Esophagus muscularis mucosa (tissue), 3 donors: ENCODE measurements around the gene PTPN3.

ENCODE experiments used
- POLR2A ChIP-seq: fragments of 450-650 bp; IDR thresholded peaks from one replicate; pipeline ENCODE4 v1.6.1; 2017; ENCODE audit warnings: antibody characterized with exemption, moderate library complexity, mild to moderate bottlenecking, low read depth
- POLR2AphosphoS5 ChIP-seq, 2 donors: sonication (generic); formaldehyde crosslinking; IDR thresholded peaks; one replicate each; pipeline ENCODE4 v1.6.1; 2017; ENCODE audit warnings: antibody characterized with exemption in 2 of 2
- TF ChIP-seq, protein P1 (sequence below), 3 experiments: fragments of 200-600 bp in 2 of 3; fragments of 450-650 bp in 1 of 3; sonication (generic) in 2 of 3; IDR thresholded peaks; one replicate each; pipeline ENCODE4 v1.5.1; 2017 to 2019; ENCODE audit warnings: antibody characterized with exemption in 3 of 3, mild to moderate bottlenecking in 2 of 3, moderate library complexity in 1 of 3

DNA sequence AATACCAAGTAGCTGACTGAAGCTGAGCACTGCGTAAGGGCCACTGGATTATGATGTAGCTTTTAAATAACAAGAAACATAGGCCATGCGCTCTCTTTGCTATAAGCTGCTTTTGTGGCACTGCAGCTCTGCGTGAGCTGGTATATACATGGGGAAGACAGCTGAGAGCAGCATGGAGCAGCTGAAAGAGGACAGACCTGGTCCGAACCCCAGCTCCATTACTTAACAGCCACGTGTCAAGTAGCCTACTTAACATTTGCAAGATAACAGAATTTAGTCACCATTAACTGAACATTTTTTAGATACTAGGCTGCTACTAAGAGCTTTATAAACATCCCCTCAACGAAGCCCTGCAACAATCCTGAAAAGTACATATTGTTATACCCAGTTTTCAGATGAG is 69.3 kb downstream of the PTPN3 start:
- TF ChIP-seq, protein P1, sequence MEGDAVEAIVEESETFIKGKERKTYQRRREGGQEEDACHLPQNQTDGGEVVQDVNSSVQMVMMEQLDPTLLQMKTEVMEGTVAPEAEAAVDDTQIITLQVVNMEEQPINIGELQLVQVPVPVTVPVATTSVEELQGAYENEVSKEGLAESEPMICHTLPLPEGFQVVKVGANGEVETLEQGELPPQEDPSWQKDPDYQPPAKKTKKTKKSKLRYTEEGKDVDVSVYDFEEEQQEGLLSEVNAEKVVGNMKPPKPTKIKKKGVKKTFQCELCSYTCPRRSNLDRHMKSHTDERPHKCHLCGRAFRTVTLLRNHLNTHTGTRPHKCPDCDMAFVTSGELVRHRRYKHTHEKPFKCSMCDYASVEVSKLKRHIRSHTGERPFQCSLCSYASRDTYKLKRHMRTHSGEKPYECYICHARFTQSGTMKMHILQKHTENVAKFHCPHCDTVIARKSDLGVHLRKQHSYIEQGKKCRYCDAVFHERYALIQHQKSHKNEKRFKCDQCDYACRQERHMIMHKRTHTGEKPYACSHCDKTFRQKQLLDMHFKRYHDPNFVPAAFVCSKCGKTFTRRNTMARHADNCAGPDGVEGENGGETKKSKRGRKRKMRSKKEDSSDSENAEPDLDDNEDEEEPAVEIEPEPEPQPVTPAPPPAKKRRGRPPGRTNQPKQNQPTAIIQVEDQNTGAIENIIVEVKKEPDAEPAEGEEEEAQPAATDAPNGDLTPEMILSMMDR (IDR thresholded peaks at IDR 0.05): no peak
- TF ChIP-seq POLR2AphosphoS5 (IDR thresholded peaks at IDR 0.05): no peak
- TF ChIP-seq POLR2A: no peak
